AG04450 (cell line): ENCODE results near the gene ZBTB20. TPM values are rescaled to one million over a fixed set of nuclear protein-coding genes. Genes with fewer than 3 reads are reported as not detected.

Experiments
- CTCF ChIA-PET: fragments of 300-600, 350-600 bp; formaldehyde crosslinking; extraction: SDS; loops from one replicate; lab custom pipeline; 2022; ENCODE audit warnings: antibody characterized with exemption, inconsistent platforms; lab: Charles Lee
- POLR2A ChIA-PET: fragments of 350-600 bp; formaldehyde crosslinking; extraction: SDS; loops from one replicate; lab custom pipeline; 2021; ENCODE audit warnings: antibody characterized with exemption, inconsistent platforms; lab: Yijun Ruan, JAX
- DNase-seq: peaks from one replicate; pipeline ENCODE4 v3.0.0-alpha.2; 2011; ENCODE audit warnings: low read depth, low spot score
- H3K27ac ChIP-seq: one replicate; pipeline ENCODE4 v1.5.1; 2012; ENCODE audit warnings: low read depth, low read length, control low read depth
- H3K27me3 ChIP-seq: one replicate; pipeline ENCODE4 v1.6.0; 2012; ENCODE audit warnings: low read length; ENCODE audit not compliant: control insufficient read depth, insufficient read depth
- H3K4me3 ChIP-seq: 2 replicates; pipeline ENCODE4 v1.5.1; 2011; ENCODE audit warnings: mild to moderate bottlenecking, low read depth, low read length, control low read depth
- H3K9me3 ChIP-seq: 2 replicates; pipeline ENCODE4 v1.5.1; 2012; ENCODE audit warnings: low read length; ENCODE audit not compliant: control insufficient read depth, insufficient read depth
- polyA plus RNA-seq: library from polyadenylated mRNA; depleted of rRNA; stranded (reverse); fragments of >200 nt; gene quantifications from 2 replicates; pipeline ENCODE4 v1.2.3, GENCODE V29; 2011
- TF ChIP-seq, protein P1 (sequence below): IDR thresholded peaks from 2 replicates; pipeline ENCODE4 v1.5.1; 2011; ENCODE audit warnings: low read depth, low read length, control low read depth, inconsistent platforms

ZBTB20 gene
- polyA plus RNA-seq, 1 experiment: 3.0 TPM

DNA sequence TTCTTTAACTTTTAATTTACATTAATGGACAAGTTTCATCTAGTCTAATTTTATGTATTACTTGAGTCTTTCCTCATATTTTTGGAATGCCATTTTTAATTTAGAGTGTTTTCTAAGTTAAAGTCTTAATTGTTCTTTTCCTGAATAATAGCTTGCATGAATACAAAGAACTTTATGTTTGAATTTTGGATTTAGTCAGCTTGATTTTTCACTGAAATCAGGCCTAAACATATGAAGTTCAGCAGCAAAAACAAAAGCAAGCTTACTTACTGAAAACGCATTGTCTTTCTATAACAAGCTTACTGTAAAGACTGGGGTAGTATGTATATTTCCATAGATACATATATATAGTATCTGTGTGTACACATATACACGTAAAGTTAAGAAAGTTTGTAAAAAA lies 126.0 kb downstream of the ZBTB20 start:
- POLR2A ChIA-PET: no interaction called here
- Histone ChIP-seq H3K27me3 (no peaks in the 10 kb centered on the region), H3K4me3 (no peak overlapping the region), H3K27ac (no peak overlapping the region), H3K9me3 (no peaks in the 10 kb centered on the region)
- CTCF ChIA-PET: interaction anchor here (0.6 kb wide), 1 partner anchor 16 kb away, joined by 3 read pairs; no protein-coding TSS in a partner anchor
- TF ChIP-seq, protein P1, sequence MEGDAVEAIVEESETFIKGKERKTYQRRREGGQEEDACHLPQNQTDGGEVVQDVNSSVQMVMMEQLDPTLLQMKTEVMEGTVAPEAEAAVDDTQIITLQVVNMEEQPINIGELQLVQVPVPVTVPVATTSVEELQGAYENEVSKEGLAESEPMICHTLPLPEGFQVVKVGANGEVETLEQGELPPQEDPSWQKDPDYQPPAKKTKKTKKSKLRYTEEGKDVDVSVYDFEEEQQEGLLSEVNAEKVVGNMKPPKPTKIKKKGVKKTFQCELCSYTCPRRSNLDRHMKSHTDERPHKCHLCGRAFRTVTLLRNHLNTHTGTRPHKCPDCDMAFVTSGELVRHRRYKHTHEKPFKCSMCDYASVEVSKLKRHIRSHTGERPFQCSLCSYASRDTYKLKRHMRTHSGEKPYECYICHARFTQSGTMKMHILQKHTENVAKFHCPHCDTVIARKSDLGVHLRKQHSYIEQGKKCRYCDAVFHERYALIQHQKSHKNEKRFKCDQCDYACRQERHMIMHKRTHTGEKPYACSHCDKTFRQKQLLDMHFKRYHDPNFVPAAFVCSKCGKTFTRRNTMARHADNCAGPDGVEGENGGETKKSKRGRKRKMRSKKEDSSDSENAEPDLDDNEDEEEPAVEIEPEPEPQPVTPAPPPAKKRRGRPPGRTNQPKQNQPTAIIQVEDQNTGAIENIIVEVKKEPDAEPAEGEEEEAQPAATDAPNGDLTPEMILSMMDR: no peak
- no peak for DNase-seq

DNA sequence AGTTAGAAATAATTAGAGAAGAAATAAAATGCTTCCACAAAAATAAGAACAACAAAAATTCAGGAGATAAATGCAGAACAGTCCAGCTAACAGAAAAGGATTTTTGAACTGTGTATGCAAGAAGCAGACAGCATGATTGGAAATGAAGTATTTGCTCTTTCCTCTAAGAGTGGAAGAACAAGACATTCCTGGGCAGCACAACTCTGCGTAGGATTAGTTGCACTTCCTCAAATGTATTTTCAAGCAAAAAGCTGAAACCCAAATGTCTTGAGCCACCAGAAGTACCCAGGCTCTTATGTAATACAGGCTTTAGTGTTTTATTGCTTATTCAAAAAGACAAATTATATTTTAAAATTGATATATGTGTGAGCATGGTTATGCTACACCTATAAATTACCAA lies 127.2 kb downstream of the ZBTB20 start:
- TF ChIP-seq, protein P1: no peak
- ChIA-PET CTCF (no interaction called here), POLR2A (no interaction called here)
- H3K27ac ChIP-seq: no peak overlapping the region
- no peak overlapping the region for H3K4me3 ChIP-seq
- H3K27me3 ChIP-seq: no peaks in the 10 kb centered on the region
- no peak for DNase-seq
- no peaks in the 10 kb centered on the region for H3K9me3 ChIP-seq

DNA sequence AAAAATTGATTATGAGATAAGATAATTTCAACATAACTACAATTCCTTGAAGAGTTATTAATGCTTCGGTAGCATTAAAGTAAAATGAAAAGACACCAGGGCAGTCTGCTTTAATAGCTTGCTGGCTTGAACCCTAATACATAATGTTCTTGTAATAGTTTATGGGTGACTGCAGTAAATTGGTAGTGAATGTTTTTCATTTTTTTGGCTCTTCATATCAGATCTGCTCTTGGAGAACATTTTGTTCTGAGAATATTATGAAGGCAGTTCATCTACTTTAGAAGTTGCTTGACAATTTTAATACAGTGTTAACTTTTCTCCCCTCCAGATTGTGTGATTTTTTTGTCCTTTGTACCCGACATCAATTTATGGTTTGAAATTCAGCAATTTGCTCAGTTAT lies 128.4 kb downstream of the ZBTB20 start:
- POLR2A ChIA-PET: no interaction called here
- TF ChIP-seq, protein P1: no peak
- no peak for DNase-seq

GRCh38 chr3:115007966-115008365 lies 139.1 kb downstream of the ZBTB20 start:
- TF ChIP-seq, protein P1: no peak
- no peak for DNase-seq
- Histone ChIP-seq H3K9me3 (no peaks in the 10 kb centered on the region), H3K27ac (no peak overlapping the region), H3K27me3 (no peaks in the 10 kb centered on the region), H3K4me3 (no peak overlapping the region)
- POLR2A ChIA-PET: no interaction called here
- CTCF ChIA-PET: no interaction called here

More for the DNA sequence above, 128.4 kb downstream of the ZBTB20 start:
- CTCF ChIA-PET: no interaction called here
- Histone ChIP-seq H3K9me3 (no peaks in the 10 kb centered on the region), H3K27ac (no peak overlapping the region), H3K27me3 (no peaks in the 10 kb centered on the region), H3K4me3 (no peak overlapping the region)

GRCh38 chr3:115004201-115005140 lies 142.6 kb downstream of the ZBTB20 start:
- Histone ChIP-seq H3K27me3 (no peaks in the 10 kb centered on the region), H3K4me3 (no peak overlapping the region), H3K9me3 (no peaks in the 10 kb centered on the region), H3K27ac (no peak overlapping the region)
- ChIA-PET POLR2A (no interaction called here), CTCF (no interaction called here)
- DNase-seq: no peak
- TF ChIP-seq, protein P1: no peak
